ENCODE results near the gene CHCHD6. TPM values are rescaled to one million over a fixed set of nuclear protein-coding genes. Genes with fewer than 3 reads are reported as not detected.

The CHCHD6 gene
- total RNA-seq, 1 experiment from 2014 or later = 33.0 TPM

DNA sequence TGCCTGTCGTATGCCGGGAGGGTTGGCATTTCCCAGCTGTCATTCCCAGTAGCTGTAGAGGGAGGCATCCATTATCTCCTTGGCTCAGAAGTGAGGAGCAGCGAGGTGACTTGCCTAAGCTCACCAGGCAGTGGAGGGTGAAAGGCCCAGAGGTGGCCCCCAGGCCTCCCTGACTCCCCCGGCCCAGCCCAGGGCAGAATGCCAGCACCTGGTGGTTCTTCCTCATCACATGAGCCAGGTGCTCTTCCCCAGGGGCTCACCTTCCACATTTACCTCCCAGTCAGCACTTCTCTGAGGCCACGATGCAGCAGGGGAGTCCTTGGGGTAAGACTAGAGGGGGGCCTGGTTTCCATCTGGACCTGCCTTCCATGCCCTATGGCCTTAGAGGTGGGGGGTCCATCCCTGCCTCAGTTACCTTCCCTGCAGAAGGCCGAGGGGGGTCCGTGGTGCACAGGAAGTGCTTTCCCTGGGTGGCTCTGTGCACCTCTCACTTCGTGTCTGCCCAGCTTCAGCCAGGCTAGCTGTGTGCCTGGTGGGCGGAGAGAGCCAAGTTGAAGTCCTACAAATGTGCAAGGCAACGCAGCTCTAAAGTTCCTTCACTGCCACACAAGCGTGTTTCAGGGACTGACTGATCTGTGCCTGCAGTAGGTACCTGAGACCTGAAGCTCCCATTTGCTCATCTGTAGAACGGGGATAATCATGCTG lies 208.6 kb downstream of the CHCHD6 start:
- H3K36me3 ChIP-seq (ENCODE audit: low read depth, low read length) = no peaks in the 10 kb centered on the region
- no peaks in the 10 kb centered on the region for H3K9me3 ChIP-seq (ENCODE audit: low read length)
- no peaks in the 10 kb centered on the region for H3K27me3 ChIP-seq (ENCODE audit: low read length)
- intact Hi-C loops (cut with micrococcal nuclease) = loop anchor here (5.0 kb wide), 1 partner anchor 130 kb away; no protein-coding TSS in a partner anchor
- DNase-seq (no peak), ATAC-seq (no peak)
- CTCF ChIA-PET = interaction anchor here (0.6 kb wide), 1 partner anchor 159 kb away, joined by 3 read pairs; no protein-coding TSS in a partner anchor
- no peaks in the 10 kb centered on the region for H4K20me1 ChIP-seq (ENCODE audit: low read length)
- H3K9ac ChIP-seq (ENCODE audit: low read length) = peak overlapping the region; percentile 86
- H3K4me2 ChIP-seq (ENCODE audit: low read length) = no peak overlapping the region
- H2AFZ ChIP-seq (ENCODE audit: low read length) = no peak overlapping the region
- H3K27ac ChIP-seq (ENCODE audit: low read length) = peak overlapping the region; percentile 100
- no peaks in the 10 kb centered on the region for H3K9me2 ChIP-seq (replicated peaks; ENCODE audit: low read length)
- no peaks in the 10 kb centered on the region for H3F3A ChIP-seq (ENCODE audit: low read length, unreplicated experiment)
- POLR2A ChIA-PET (ENCODE audit: unreplicated experiment) = no interaction called here
- H3K4me3 ChIP-seq (ENCODE audit: low read length) = no peak overlapping the region
- peaks cover 39% of the 10 kb centered on the region for H3K4me1 ChIP-seq (ENCODE audit: insufficient read depth, low read length)
- BruUV-seq (replicated peaks) = no TSS peak
- H3K79me2 ChIP-seq (ENCODE audit: low read length) = no peaks in the 10 kb centered on the region
- TF ChIP-seq EZH2 (IDR thresholded peaks at IDR 0.05; ENCODE audit: low read length, unreplicated experiment) (no peak), EZH2phosphoT487 (IDR thresholded peaks at IDR 0.05; ENCODE audit: borderline replicate concordance, low read length) (no peak), CTCF (conservative IDR thresholded peaks at IDR 0.05; ENCODE audit: low read depth, low read length) (no peak)

DNA sequence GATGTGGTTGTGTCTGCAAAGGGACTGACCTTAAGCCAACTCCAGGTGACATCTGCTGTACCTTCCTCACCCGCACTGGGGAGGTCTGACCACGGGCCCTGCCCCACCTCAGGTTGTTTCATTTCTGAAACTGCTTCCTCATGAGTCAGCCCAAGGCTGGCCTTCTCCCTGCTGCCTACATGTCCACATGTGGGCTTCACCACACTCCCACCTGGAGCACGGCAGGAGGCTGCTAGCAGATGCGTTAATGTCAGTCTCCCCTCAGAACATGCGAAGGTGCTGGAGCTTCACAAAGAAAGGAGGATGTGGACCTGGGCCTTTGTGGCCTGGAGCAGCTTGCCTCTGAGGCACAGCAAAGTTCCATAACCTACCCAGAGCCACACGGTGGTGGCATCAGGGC lies 209.5 kb downstream of the CHCHD6 start:
- Histone ChIP-seq H3K9ac (ENCODE audit: low read length) (peak overlapping the region; percentile 27; the same call in 1 of the 2 replicates), H4K20me1 (ENCODE audit: low read length) (no peaks in the 10 kb centered on the region), H3F3A (ENCODE audit: low read length, unreplicated experiment) (no peaks in the 10 kb centered on the region), H3K9me2 (replicated peaks; ENCODE audit: low read length) (no peaks in the 10 kb centered on the region), H3K36me3 (ENCODE audit: low read depth, low read length) (no peaks in the 10 kb centered on the region), H3K4me1 (ENCODE audit: insufficient read depth, low read length) (peaks cover 35% of the 10 kb centered on the region), H3K27ac (ENCODE audit: low read length) (peak overlapping the region; percentile 100), H3K4me3 (ENCODE audit: low read length) (no peak overlapping the region), H3K9me3 (ENCODE audit: low read length) (no peaks in the 10 kb centered on the region), H3K4me2 (ENCODE audit: low read length) (no peak overlapping the region; the same call in 1 of the 2 replicates), H3K27me3 (ENCODE audit: low read length) (no peaks in the 10 kb centered on the region), H3K79me2 (ENCODE audit: low read length) (no peaks in the 10 kb centered on the region), H2AFZ (ENCODE audit: low read length) (no peak overlapping the region)
- DNase-seq (peak; percentile 58), ATAC-seq (peak; percentile 4; the same call in 1 of the 2 replicates)
- ChIA-PET POLR2A (ENCODE audit: unreplicated experiment) (no interaction called here), CTCF (no interaction called here)
- TF ChIP-seq EZH2phosphoT487 (IDR thresholded peaks at IDR 0.05; ENCODE audit: borderline replicate concordance, low read length) (no peak), EZH2 (IDR thresholded peaks at IDR 0.05; ENCODE audit: low read length, unreplicated experiment) (no peak), CTCF (conservative IDR thresholded peaks at IDR 0.05; ENCODE audit: low read depth, low read length) (no peak)
- intact Hi-C loops (cut with micrococcal nuclease) = loop anchor here (5.0 kb wide), 1 partner anchor 131 kb away; no protein-coding TSS in a partner anchor
- no TSS peak for BruUV-seq (replicated peaks)

DNA sequence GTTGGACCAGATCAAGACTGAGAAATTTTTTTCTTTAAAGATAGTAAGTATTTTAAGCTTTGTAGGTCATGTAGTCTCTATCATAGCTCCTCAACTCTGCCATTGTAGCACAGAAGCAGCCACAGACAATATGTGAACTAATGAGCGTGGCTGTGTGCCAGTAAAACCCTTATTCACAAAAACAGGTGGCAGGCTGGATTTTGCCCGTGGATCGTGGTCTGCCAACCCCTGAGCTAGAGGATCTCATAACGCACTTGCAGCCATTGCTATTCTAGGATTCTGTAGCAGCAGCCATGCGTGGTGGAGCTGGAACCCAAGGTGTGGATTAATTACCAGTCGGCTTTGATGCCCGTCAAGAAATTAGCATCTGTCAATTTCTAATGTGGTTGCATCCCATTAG lies 210.2 kb downstream of the CHCHD6 start:
- intact Hi-C loops (cut with micrococcal nuclease) = loop anchor here (5.0 kb wide), 1 partner anchor 132 kb away; no protein-coding TSS in a partner anchor
- H3K4me1 ChIP-seq (ENCODE audit: insufficient read depth, low read length) = peaks cover 35% of the 10 kb centered on the region
- H3K9me3 ChIP-seq (ENCODE audit: low read length) = no peaks in the 10 kb centered on the region
- H3K36me3 ChIP-seq (ENCODE audit: low read depth, low read length) = no peaks in the 10 kb centered on the region
- no peaks in the 10 kb centered on the region for H3K79me2 ChIP-seq (ENCODE audit: low read length)
- POLR2A ChIA-PET (ENCODE audit: unreplicated experiment) = no interaction called here
- H3K27ac ChIP-seq (ENCODE audit: low read length) = peak overlapping the region; percentile 100; the same call in 1 of the 2 replicates
- H3F3A ChIP-seq (ENCODE audit: low read length, unreplicated experiment) = no peaks in the 10 kb centered on the region
- no peaks in the 10 kb centered on the region for H3K9me2 ChIP-seq (replicated peaks; ENCODE audit: low read length)
- no peaks in the 10 kb centered on the region for H3K27me3 ChIP-seq (ENCODE audit: low read length)
- ATAC-seq (no peak), DNase-seq (no peak)
- no TSS peak for BruUV-seq (replicated peaks)
- no peaks in the 10 kb centered on the region for H4K20me1 ChIP-seq (ENCODE audit: low read length)
- CTCF ChIA-PET = no interaction called here
- no peak overlapping the region for H3K4me3 ChIP-seq (ENCODE audit: low read length)
- H3K4me2 ChIP-seq (ENCODE audit: low read length) = no peak overlapping the region
- TF ChIP-seq EZH2phosphoT487 (IDR thresholded peaks at IDR 0.05; ENCODE audit: borderline replicate concordance, low read length) (no peak), CTCF (conservative IDR thresholded peaks at IDR 0.05; ENCODE audit: low read depth, low read length) (no peak), EZH2 (IDR thresholded peaks at IDR 0.05; ENCODE audit: low read length, unreplicated experiment) (no peak)
- peak overlapping the region; percentile 27; the same call in 1 of the 2 replicates for H3K9ac ChIP-seq (ENCODE audit: low read length)
- H2AFZ ChIP-seq (ENCODE audit: low read length) = no peak overlapping the region

Measured in PC-3 (cell line).